HepG2 (cell line): ENCODE results near the gene FUT6. TPM values are rescaled to one million over a fixed set of nuclear protein-coding genes. Genes with fewer than 3 reads are reported as not detected.

Experiments
- ERF ChIP-seq: IDR thresholded peaks from 2 replicates; pipeline ENCODE4 v1.6.1; 2018; ENCODE audit warnings: missing biosample characterization, missing genetic modification reagents
- GMEB2 ChIP-seq: IDR thresholded peaks from 2 replicates; pipeline ENCODE4 v1.6.1; 2016; ENCODE audit warnings: missing biosample characterization, missing genetic modification reagents, low read depth
- IKZF1 ChIP-seq: fragments of 450-650 bp; IDR thresholded peaks from 2 replicates; pipeline ENCODE4 v1.7.1; 2016
- LRRFIP1 ChIP-seq: sonication (generic); formaldehyde crosslinking; conservative IDR thresholded peaks from 2 replicates; pipeline ENCODE4 v1.4.0; 2020; ENCODE audit warnings: missing genetic modification reagents
- MEIS1 ChIP-seq: sonication (generic); formaldehyde crosslinking; IDR thresholded peaks from 2 replicates; pipeline ENCODE4 v1.9.0; 2021; ENCODE audit warnings: mild to moderate bottlenecking, missing genetic modification reagents, moderate library complexity, borderline replicate concordance
- PHF21A ChIP-seq: sonication (generic); formaldehyde crosslinking; IDR thresholded peaks from 2 replicates; pipeline ENCODE4 v1.5.0; 2020; ENCODE audit warnings: mild to moderate bottlenecking, missing genetic modification reagents
- PLSCR1 ChIP-seq: sonication (generic); formaldehyde crosslinking; IDR thresholded peaks from 2 replicates; pipeline ENCODE4 v1.5.0; 2020; ENCODE audit warnings: missing genetic modification reagents, mild to moderate bottlenecking, borderline replicate concordance
- SETDB1 ChIP-seq: sonication (generic); formaldehyde crosslinking; IDR thresholded peaks from 2 replicates; pipeline ENCODE4 v1.5.1; 2020; ENCODE audit warnings: missing genetic modification reagents, mild to moderate bottlenecking, borderline replicate concordance
- TERF1 ChIP-seq: sonication (generic); formaldehyde crosslinking; IDR thresholded peaks from 2 replicates; pipeline ENCODE4 v1.8.0; 2022; ENCODE audit warnings: mild to moderate bottlenecking, missing genetic modification reagents, moderate library complexity
- ZNF264 ChIP-seq: sonication (generic); formaldehyde crosslinking; IDR thresholded peaks from 2 replicates; pipeline ENCODE4 v1.4.0; 2020; ENCODE audit warnings: missing genetic modification reagents
- ZNF281 ChIP-seq: sonication (generic); formaldehyde crosslinking; IDR thresholded peaks from 2 replicates; pipeline ENCODE4 v1.4.0; 2020; ENCODE audit warnings: missing genetic modification reagents, borderline replicate concordance
- ZNF496 ChIP-seq: sonication (generic); formaldehyde crosslinking; IDR thresholded peaks from 2 replicates; pipeline ENCODE4 v1.8.1; 2023; ENCODE audit warnings: mild to moderate bottlenecking, moderate library complexity, missing genetic modification reagents; ENCODE audit not compliant: insufficient replicate concordance
- ZNF557 ChIP-seq: sonication (generic); formaldehyde crosslinking; IDR thresholded peaks from 2 replicates; pipeline ENCODE4 v1.4.0; 2020; ENCODE audit warnings: missing genetic modification reagents
- ZNF629 ChIP-seq: sonication (generic); formaldehyde crosslinking; conservative IDR thresholded peaks from 2 replicates; pipeline ENCODE4 v1.5.0; 2020; ENCODE audit warnings: missing genetic modification reagents
- ZNF672 ChIP-seq: sonication (generic); formaldehyde crosslinking; IDR thresholded peaks from 2 replicates; pipeline ENCODE4 v1.8.1; 2022; ENCODE audit warnings: missing genetic modification reagents
- polyA plus RNA-seq, 8 experiments: library from polyadenylated mRNA; depleted of rRNA in 3 of 8; stranded (reverse) in 7 of 8; unstranded in 1 of 8; fragments of >200 nt; fragmentation: Illumina TruSeq in 4 of 8; extraction: Trizol in 4 of 8; gene quantifications; 2 replicates each; pipeline versions ENCODE4 v1.2.1 to v1.2.3, GENCODE V29; 2011 to 2016; ENCODE audit warnings: low read depth in 4 of 8, missing spikeins in 1 of 8, mixed read lengths in 1 of 8; ENCODE audit not compliant: insufficient read depth in 1 of 8
- total RNA-seq, 5 experiments: library from RNA; depleted of rRNA; stranded (reverse); fragments of >200 nt; fragmentation: Illumina TruSeq; extraction: Trizol; gene quantifications; 2 replicates each; pipeline ENCODE4 v1.2.3, GENCODE V29; 2016; ENCODE audit warnings: low read depth in 1 of 5

FUT6 gene
- total and polyA plus RNA-seq, 2 of the 13 experiments (the other 11 are each of a cell fraction or from before 2014, with no cell fraction given), result 8.2 to 27.7 TPM

- TF ChIP-seq PLSCR1 (CRISPR knock-in tag) (no peak), ZNF557 (CRISPR knock-in tag) (no peak), PHF21A (CRISPR knock-in tag) (peak; percentile 55; the same call in 1 of the 2 replicates), IKZF1 (no peak), GMEB2 (CRISPR knock-in tag) (no peak; the same call in 1 of the 2 replicates), TERF1 (0 out of 2 replicates have a peak, but pooled peaks have one; percentile 79), LRRFIP1 (CRISPR knock-in tag) (no peak), ZNF281 (0 out of 2 replicates have a peak, but pooled peaks have one; percentile 22), ZNF496 (CRISPR knock-in tag) (no peak), ZNF629 (CRISPR knock-in tag) (no peak), MEIS1 (CRISPR knock-in tag) (peak; percentile 89; the same call in 1 of the 2 replicates), SETDB1 (no peak), ZNF264 (CRISPR knock-in tag) (no peak), ERF (peak; percentile 75; the same call in 1 of the 2 replicates), ZNF672 (CRISPR knock-in tag) (no peak)
Observed at GRCh38 chr19:5790559-5791520, 48.7 kb downstream of the FUT6 start, which contains the start of gene DUS3L (continued).
